Spleen (tissue), 11 donors: ENCODE results near the gene SNAPIN. TPM values are rescaled to one million over a fixed set of nuclear protein-coding genes. Genes with fewer than 3 reads are reported as not detected.
A peak's percentile ranks its signal among the peaks of the same experiment; 100 is the strongest.

Experiments used
- DNase-seq: peaks from one replicate; pipeline ENCODE4 v3.0.0-alpha.2; 2020
- H3K27ac ChIP-seq, 8 donors: fragments of 200-600 bp; sonication (generic) in 7 of 8; 1 replicate in 4 of 8; 2 replicates in 4 of 8; pipeline versions ENCODE4 v1.5.0 to v1.8.0; 2016 to 2021; ENCODE audit warnings: inconsistent platforms in 4 of 8, mild to moderate bottlenecking in 4 of 8, moderate library complexity in 1 of 8
- H3K27me3 ChIP-seq, 7 donors: fragments of 200-600 bp; sonication (generic) in 6 of 7; replicated peaks in 1 of 7; 1 replicate in 4 of 7; 2 replicates in 3 of 7; pipeline versions ENCODE4 v1.5.0 to v1.8.0; 2016 to 2021; ENCODE audit warnings: inconsistent platforms in 3 of 7, mild to moderate bottlenecking in 1 of 7
- H3K36me3 ChIP-seq, 6 donors: fragments of 200-600 bp; sonication (generic) in 5 of 6; 1 replicate in 4 of 6; 2 replicates in 2 of 6; pipeline versions ENCODE4 v1.5.0 to v1.8.0; 2016 to 2021; ENCODE audit warnings: inconsistent platforms in 2 of 6
- H3K4me1 ChIP-seq, 6 donors: fragments of 200-600 bp; sonication (generic) in 5 of 6; 1 replicate in 3 of 6; 2 replicates in 3 of 6; pipeline versions ENCODE4 v1.5.0 to v1.8.0; 2016 to 2021; ENCODE audit warnings: inconsistent platforms in 3 of 6
- H3K4me3 ChIP-seq, 8 donors: fragments of 200-600 bp; sonication (generic) in 7 of 8; 1 replicate in 4 of 8; 2 replicates in 4 of 8; pipeline versions ENCODE4 v1.5.0 to v1.8.0; 2016 to 2021; ENCODE audit warnings: inconsistent platforms in 4 of 8, mild to moderate bottlenecking in 4 of 8, moderate library complexity in 2 of 8
- H3K9me3 ChIP-seq, 8 donors: fragments of 200-600 bp; sonication (generic) in 7 of 8; 1 replicate in 4 of 8; 2 replicates in 4 of 8; pipeline versions ENCODE4 v1.5.0 to v1.8.0; 2016 to 2021; ENCODE audit warnings: inconsistent platforms in 4 of 8
- CTCF ChIP-seq, 11 experiments: fragments of 200-600 bp in 7 of 11; fragments of 450-650 bp in 4 of 11; sonication (generic) in 4 of 11; IDR thresholded peaks in 8 of 11; conservative IDR thresholded peaks in 3 of 11; 1 replicate in 7 of 11; 2 replicates in 4 of 11; pipeline versions ENCODE4 v1.4.0 to v1.8.0; 2016 to 2021; ENCODE audit warnings: antibody characterized with exemption in 11 of 11, inconsistent platforms in 4 of 11, mild to moderate bottlenecking in 1 of 11
- POLR2A ChIP-seq, 3 donors: fragments of 450-650 bp; IDR thresholded peaks; one replicate each; pipeline ENCODE4 v1.5.1; 2017; ENCODE audit warnings: antibody characterized with exemption in 3 of 3, mild to moderate bottlenecking in 1 of 3
- POLR2AphosphoS5 ChIP-seq, 3 donors: sonication (generic); formaldehyde crosslinking; IDR thresholded peaks; one replicate each; pipeline ENCODE4 v1.5.1; 2017; ENCODE audit warnings: antibody characterized with exemption in 3 of 3
- WGBS, 5 donors: extraction: QIAGEN DNeasy Blood & Tissue Kit in 3 of 5; methylation state at CpG; one replicate each; pipeline versions ENCODE4 v1.1.5 to v1.1.7; 2013 to 2018; 5-methylcytosine and 5-hydroxymethylcytosine counted together
- intact Hi-C: fragments of 100-400 bp; cut with DNase I; formaldehyde crosslinking; loops from one replicate; pipeline ENCODE4 v1.15.0; 2023; ENCODE audit warnings: low total_unique reads
- polyA plus RNA-seq, 3 donors: library from polyadenylated mRNA; stranded (reverse); fragments of 200-250 nt; gene quantifications; one replicate each; pipeline ENCODE4 v1.2.1, GENCODE V29; 2013
- total RNA-seq, 7 donors: library from RNA; depleted of rRNA in 3 of 7; stranded (reverse); fragments of >200 nt in 3 of 7; fragmentation: NEBNext Ultra II Directional in 4 of 7; extraction: Animal tissue kit (Norgen Biotek cat#: 25700) in 4 of 7; gene quantifications; one replicate each; pipeline versions ENCODE4 v1.1.0 to v1.2.1, GENCODE V29; 2016 to 2021
- donor health status: healthy with polysubstance abuse.
- donor health status: DM: no; HTN: no; CAD: no; lungs with moderate emphysema.
- donor health status: DM: no; HTN: no; CAD: no.
- donor health status: Bipolar disorder and iron deficiency.
- donor health status: healthy.
- donor health status: DM: no; HTN: no; CAD: no.
- donor health status: DM: yes; HTN: yes; CAD: no.

Gene SNAPIN
- total and polyA plus RNA-seq, 10 donors, result 26.3 to 60.7 (median 38.3) TPM

- no peak for TF ChIP-seq POLR2A (IDR thresholded peaks at IDR 0.05)
- TF ChIP-seq CTCF (IDR thresholded peaks at IDR 0.05 in 8 of 11, conservative IDR thresholded peaks at IDR 0.05 in 3 of 11), result no peak
- no peak for TF ChIP-seq POLR2AphosphoS5 (IDR thresholded peaks at IDR 0.05)
- peaks cover 9 to 24% (median 16%) of the 10 kb centered on the region in 6 donors for H3K4me1 ChIP-seq
- H3K27me3 ChIP-seq, result no peaks in the 10 kb centered on the region
- peak overlapping the region in 5 of 8 donors; percentile 83 to 88 (median 86) for H3K27ac ChIP-seq
- WGBS, 5 donors, result 87 to 92% (median 89%) methylated on average over 8 of the region's 8 CpGs
- no peak for DNase-seq
- no peaks in the 10 kb centered on the region for H3K9me3 ChIP-seq
- intact Hi-C loops, result no loop called here
- no peak overlapping the region for H3K4me3 ChIP-seq
- H3K36me3 ChIP-seq, result no peaks in the 10 kb centered on the region
Observed at GRCh38 chr1:153696741-153697140, 38.2 kb downstream of the SNAPIN start.

DNA sequence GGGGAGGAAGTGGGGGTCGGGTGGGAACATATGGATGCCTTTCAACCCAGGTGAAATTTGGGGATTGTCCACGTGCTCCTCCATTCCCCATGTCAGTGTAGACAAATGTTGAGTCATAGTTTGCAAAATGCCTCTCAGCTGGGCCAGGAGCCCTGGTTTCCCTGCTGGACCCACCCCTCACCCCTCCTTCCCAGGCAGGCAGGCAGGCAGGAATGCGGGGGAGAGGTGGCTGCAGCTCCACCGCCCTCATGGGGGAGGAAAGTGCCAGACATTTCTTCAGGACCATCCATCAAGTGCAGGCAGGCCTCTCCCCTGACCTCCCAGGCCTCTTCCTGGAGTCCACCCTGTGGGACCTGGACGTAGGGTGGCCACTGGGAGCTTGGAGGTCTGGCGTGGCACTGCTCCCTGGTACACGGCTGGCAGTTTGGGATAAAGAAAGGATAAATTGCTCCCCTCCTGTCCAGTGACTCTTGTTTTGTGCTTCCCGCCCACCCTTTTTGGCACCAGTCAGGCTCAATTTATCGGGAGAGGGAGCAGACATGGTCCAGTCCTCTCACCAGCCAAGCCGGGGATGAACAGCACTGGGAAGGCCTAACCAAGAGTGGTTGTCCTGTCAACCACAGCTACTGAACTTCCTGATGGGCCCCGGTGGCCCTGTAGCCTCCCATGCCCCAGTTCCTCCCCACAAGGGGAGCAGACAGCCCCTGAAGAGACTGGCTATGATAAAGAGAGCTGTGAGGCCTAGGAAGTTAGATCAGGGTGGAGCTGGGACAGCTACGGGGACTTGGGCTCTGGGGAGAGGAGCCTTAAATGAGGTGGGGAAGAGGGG lies 38.9 kb downstream of the SNAPIN start:
- WGBS, 5 donors, result 57 to 71% (median 64%) methylated on average over 11 to 12 of the region's 12 CpGs

DNA sequence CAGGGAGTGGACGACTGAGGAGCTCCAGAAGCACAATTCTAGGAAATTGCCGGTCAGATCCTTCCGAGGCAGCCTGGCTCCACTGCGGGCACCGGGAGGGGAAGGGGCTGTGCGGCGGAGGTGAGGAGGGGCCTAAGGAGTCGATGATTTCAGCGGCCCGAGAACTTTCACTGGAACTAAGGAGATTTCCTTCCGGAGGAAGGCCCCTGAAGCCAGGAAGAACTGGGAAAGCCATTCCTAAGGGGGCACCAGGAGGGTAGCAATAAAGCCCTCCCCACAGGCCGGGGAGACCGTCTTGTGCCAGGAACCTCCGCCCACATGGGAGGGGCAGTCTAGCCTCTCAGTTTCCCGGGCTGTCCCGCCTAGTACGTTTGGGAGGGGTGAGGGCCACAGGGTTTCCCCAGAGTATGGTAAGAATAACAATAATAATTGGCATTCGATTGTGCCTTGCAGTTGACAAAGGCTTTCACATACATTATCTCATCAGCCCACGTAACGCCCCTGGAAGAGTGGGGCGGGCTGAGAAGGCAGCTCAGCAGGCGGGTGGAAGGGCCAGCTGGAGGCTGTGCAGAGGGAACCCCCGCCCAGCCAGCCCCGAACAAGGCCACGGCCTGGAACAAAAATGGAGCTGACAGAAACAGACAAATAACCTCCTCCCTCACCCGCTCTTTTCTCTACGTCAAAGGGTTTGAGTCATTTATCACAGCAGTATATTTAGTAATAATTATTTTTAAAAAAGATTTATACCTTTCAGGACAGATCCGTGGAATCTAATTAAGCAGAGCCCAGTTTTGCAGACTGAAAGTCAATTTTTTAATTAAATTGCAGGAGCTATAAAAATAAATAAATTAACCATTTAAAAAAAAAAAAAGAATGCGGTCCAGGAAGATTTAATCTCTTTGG lies 39.8 kb downstream of the SNAPIN start:
- Histone ChIP-seq H3K27me3 (no peaks in the 10 kb centered on the region), H3K36me3 (no peaks in the 10 kb centered on the region), H3K4me3 (peak overlapping the region in 4 of 8 donors; percentile 11 to 50 (median 22)), H3K27ac (peak overlapping the region; percentile 80 to 88 (median 85)), H3K4me1 (peaks cover 9 to 24% (median 16%) of the 10 kb centered on the region in 6 donors), H3K9me3 (no peaks in the 10 kb centered on the region)
- WGBS, 5 donors, result 18 to 31% (median 20%) methylated on average over 22 to 29 of the region's 29 CpGs
- TF ChIP-seq POLR2A (IDR thresholded peaks at IDR 0.05), result no peak
- TF ChIP-seq CTCF (IDR thresholded peaks at IDR 0.05 in 8 of 11, conservative IDR thresholded peaks at IDR 0.05 in 3 of 11), result no peak
- TF ChIP-seq POLR2AphosphoS5 (IDR thresholded peaks at IDR 0.05), result peak in 2 of 3 donors; percentile 58 to 68
- peak; percentile 78 for DNase-seq
- intact Hi-C loops, result no loop called here

More for the DNA sequence above, 38.9 kb downstream of the SNAPIN start:
- peak overlapping the region; percentile 80 to 88 (median 85) for H3K27ac ChIP-seq
- H3K4me3 ChIP-seq, result peak overlapping the region in 2 of 8 donors; percentile 20 to 23
- no peaks in the 10 kb centered on the region for H3K36me3 ChIP-seq
- H3K4me1 ChIP-seq, result peaks cover 9 to 24% (median 16%) of the 10 kb centered on the region in 6 donors
- TF ChIP-seq CTCF (IDR thresholded peaks at IDR 0.05 in 8 of 11, conservative IDR thresholded peaks at IDR 0.05 in 3 of 11), result no peak
- TF ChIP-seq POLR2AphosphoS5 (IDR thresholded peaks at IDR 0.05), result peak; percentile 44 to 77 (median 77)
- H3K27me3 ChIP-seq, result no peaks in the 10 kb centered on the region
- no peaks in the 10 kb centered on the region for H3K9me3 ChIP-seq
- intact Hi-C loops, result no loop called here
- no peak for DNase-seq
